IPS-20b (cell line): ENCODE results near the gene KCNH5.
"Not testable (repeated sequence)": the region's sequence is repeated elsewhere in the genome, so short reads cannot be mapped to it uniquely, and the experiment has no call there.

ENCODE experiments used
- H3K27ac ChIP-seq: one replicate; pipeline ENCODE4 v1.5.1; 2013; ENCODE audit warnings: low read length
- H3K27me3 ChIP-seq: 2 replicates; pipeline ENCODE4 v1.6.1; 2013; ENCODE audit warnings: mild to moderate bottlenecking, low read length, inconsistent platforms; ENCODE audit not compliant: insufficient read depth
- H3K36me3 ChIP-seq: 2 replicates; pipeline ENCODE4 v1.6.1; 2013; ENCODE audit warnings: low read depth, mild to moderate bottlenecking, inconsistent platforms, low read length, moderate library complexity; ENCODE audit not compliant: insufficient read depth
- H3K4me1 ChIP-seq: 2 replicates; pipeline ENCODE4 v1.6.1; 2013; ENCODE audit warnings: mild to moderate bottlenecking, control low read depth, inconsistent platforms, low read length, moderate library complexity; ENCODE audit not compliant: insufficient read depth
- H3K4me3 ChIP-seq: 2 replicates; pipeline ENCODE4 v1.5.1; 2013; ENCODE audit warnings: mild to moderate bottlenecking, low read length, inconsistent platforms
- H3K9ac ChIP-seq: 2 replicates; pipeline ENCODE4 v1.6.1; 2013; ENCODE audit warnings: low read depth, mild to moderate bottlenecking, inconsistent platforms, low read length, moderate library complexity
- H3K9me3 ChIP-seq: 2 replicates; pipeline ENCODE4 v1.6.1; 2013; ENCODE audit warnings: mild to moderate bottlenecking, low read depth, low read length, inconsistent platforms; ENCODE audit not compliant: insufficient read depth

Gene KCNH5

DNA sequence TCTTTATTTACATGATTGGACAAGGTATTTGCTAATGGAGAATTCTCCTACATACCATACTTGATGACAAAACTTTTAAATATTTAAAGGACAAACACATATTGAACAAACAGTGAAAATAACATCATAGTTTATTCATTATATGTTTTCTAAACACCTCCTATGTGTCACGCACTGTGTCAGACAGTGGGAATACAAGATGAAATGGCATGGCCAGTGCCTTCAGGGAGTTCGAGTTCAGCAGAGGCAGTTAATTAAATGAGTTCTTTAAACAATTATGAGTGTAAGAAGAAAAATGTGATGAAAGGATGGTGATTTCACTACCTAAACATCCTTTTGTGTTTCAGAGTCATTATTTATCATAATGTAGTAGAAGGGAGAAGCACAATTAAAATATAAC lies 159.8 kb downstream of the KCNH5 start:
- Histone ChIP-seq H3K9ac (no peak overlapping the region), H3K9me3 (no peaks in the 10 kb centered on the region), H3K27me3 (no peaks in the 10 kb centered on the region), H3K4me3 (no peak overlapping the region), H3K36me3 (no peaks in the 10 kb centered on the region), H3K4me1 (peaks cover 8% of the 10 kb centered on the region; the same call in 1 of the 2 replicates), H3K27ac (no peak overlapping the region)

DNA sequence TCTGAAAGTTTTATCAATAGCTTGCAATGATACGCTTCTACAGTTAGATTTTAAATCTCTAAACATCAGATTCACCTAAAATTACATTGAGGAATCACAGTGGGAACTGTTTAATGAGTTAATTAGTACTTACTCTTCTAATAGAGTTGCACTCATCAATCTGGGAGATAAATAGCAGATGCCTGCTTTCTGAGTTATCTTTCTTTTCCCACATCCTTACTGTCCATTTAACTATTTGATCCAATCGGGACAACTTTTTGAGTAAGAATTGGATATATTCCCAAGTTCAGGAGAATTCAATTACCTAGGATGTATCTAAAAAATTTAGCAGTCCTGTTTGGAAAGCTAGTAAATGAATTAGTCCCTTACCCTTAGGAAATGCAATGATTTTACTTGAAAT lies 162.3 kb downstream of the KCNH5 start:
- H3K36me3 ChIP-seq, result no peaks in the 10 kb centered on the region
- no peaks in the 10 kb centered on the region for H3K27me3 ChIP-seq

DNA sequence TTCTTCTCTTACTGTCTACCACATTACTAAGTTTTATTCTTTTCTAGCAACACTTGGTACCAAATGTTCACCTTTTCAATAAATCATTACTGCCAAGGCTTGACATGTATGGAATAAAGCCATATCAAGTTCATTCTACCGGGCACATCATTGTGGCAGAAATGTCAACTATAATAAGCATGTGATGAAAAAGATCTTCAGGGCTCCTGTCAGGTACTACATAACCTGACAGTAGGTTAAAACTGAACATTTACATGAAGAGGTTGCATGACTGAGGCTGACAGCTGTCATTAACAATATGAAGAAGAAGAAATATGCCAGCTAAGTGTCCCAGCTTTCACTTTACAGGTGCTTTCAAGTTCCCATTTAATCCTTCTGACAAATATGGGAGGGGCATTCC lies 178.9 kb downstream of the KCNH5 start:
- H3K27me3 ChIP-seq, result no peaks in the 10 kb centered on the region
- no peak overlapping the region for H3K4me3 ChIP-seq
- no peaks in the 10 kb centered on the region for H3K36me3 ChIP-seq
- H3K9ac ChIP-seq, result no peak overlapping the region
- H3K9me3 ChIP-seq, result no peaks in the 10 kb centered on the region
- H3K27ac ChIP-seq, result no peak overlapping the region
- peaks cover 8% of the 10 kb centered on the region; the same call in 1 of the 2 replicates for H3K4me1 ChIP-seq

More for the DNA sequence above, 162.3 kb downstream of the KCNH5 start:
- no peaks in the 10 kb centered on the region for H3K9me3 ChIP-seq
- no peak overlapping the region for H3K27ac ChIP-seq
- H3K4me1 ChIP-seq, result no peaks in the 10 kb centered on the region
- H3K4me3 ChIP-seq, result no peak overlapping the region
- no peak overlapping the region for H3K9ac ChIP-seq

DNA sequence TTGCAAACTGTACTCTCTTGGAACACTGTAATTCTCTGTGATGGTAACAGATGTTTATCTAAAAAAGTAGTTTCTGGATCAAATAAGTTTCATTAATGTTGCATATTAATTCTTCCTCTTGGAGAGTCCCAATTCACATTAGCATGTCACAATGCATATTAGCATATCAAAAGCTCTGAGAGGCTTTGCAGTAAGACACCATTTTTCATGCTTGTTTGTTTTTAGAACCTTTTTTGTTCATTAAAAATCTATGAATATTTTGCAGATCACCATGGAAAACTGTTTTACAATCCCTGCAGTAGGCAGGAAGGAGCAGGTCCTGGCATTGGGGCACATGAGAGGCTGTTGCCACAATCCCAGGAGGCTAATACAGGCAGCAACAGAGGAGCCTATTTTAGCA lies 180.7 kb downstream of the KCNH5 start:
- peaks cover 8% of the 10 kb centered on the region; the same call in 1 of the 2 replicates for H3K4me1 ChIP-seq
- no peaks in the 10 kb centered on the region for H3K9me3 ChIP-seq
- no peak overlapping the region for H3K27ac ChIP-seq
- no peak overlapping the region for H3K4me3 ChIP-seq
- H3K27me3 ChIP-seq, result no peaks in the 10 kb centered on the region
- no peaks in the 10 kb centered on the region for H3K36me3 ChIP-seq
- no peak overlapping the region for H3K9ac ChIP-seq

DNA sequence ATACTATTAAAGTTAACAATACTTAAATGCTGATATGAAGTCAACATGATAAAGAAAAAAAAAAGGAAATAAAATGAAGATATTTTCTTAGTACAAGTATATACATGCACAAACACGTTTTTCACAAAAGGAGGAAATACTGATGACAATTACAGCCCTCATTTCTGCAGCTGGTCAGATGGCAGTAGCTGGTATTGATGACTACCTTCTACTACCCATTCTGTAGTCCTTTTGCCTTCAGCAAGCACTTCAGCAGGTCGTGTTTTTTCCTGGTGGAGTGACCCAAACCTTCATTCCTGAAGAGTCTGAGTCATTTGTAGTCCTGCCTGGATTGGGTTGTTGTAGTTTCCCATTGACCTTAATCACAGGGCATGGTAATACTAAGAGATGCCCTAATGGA lies 187.2 kb downstream of the KCNH5 start:
- H3K27ac ChIP-seq, H3K9me3 ChIP-seq, H3K4me3 ChIP-seq, H3K36me3 ChIP-seq, H3K9ac ChIP-seq, H3K27me3 ChIP-seq, H3K4me1 ChIP-seq: not testable (repeated sequence)

DNA sequence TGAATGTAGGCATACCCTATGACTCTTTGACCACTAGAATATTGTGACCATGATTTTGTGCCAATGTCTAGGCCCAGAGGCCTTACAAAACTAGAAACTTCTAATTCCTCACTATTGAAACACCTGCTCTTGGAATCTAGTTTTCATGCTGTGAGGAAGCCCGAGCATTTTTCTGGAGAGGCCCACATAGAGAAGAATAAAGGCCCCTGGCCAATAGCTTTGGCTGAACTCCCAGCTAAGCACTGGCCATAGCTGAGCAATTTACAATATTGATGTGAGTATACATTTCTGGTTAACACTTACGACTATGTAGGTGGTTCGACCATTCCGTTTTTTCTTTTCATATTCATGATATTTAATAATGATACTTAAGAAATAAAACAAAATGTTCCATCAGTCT lies 190.3 kb downstream of the KCNH5 start:
- Histone ChIP-seq H3K4me3 (no peak overlapping the region), H3K4me1 (no peaks in the 10 kb centered on the region), H3K27ac (no peak overlapping the region), H3K27me3 (no peaks in the 10 kb centered on the region), H3K9ac (no peak overlapping the region), H3K36me3 (no peaks in the 10 kb centered on the region), H3K9me3 (no peaks in the 10 kb centered on the region)

DNA sequence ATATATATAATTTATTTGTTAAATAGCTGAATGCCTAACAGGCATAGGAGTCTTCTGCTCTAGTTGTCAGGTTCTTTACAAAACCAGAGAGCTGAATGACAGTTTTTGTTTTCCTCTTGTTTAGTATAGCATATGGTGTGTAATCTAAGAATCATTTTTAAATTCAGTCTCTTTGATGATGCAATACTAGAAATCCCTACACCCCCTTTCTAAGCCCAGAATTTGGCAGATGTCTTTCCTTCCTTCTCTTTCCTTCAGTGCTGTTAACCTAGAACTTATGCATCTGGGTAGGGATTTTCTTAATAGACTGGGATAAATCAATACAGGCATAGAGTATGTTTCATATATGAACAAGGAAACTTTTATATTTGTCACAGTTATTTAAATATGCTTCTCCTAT lies 198.1 kb downstream of the KCNH5 start:
- no peaks in the 10 kb centered on the region for H3K27me3 ChIP-seq
- no peak overlapping the region for H3K27ac ChIP-seq
- H3K4me1 ChIP-seq, result no peaks in the 10 kb centered on the region
- H3K36me3 ChIP-seq, result no peaks in the 10 kb centered on the region
- H3K9me3 ChIP-seq, result no peaks in the 10 kb centered on the region
- H3K9ac ChIP-seq, result no peak overlapping the region
- H3K4me3 ChIP-seq, result no peak overlapping the region

DNA sequence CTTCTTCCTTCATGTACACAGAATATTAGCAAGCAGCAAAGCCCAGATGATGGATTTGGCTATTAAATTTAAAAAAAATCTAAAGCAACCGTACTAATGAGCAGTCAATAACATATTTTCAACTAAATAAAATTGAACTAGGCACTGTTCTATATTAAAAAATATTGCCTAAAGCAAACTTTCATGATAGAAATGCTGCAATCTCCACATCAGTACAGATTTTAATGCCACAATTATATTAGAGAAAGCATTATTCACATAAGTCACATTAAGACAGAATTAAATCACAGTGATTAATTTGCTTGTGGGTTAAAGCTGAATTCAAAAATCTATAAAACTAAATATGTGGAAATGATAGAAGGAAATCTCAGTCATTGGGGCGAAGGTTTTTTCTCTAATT lies 200.7 kb downstream of the KCNH5 start:
- Histone ChIP-seq H3K4me3 (no peak overlapping the region), H3K4me1 (no peaks in the 10 kb centered on the region), H3K9ac (no peak overlapping the region), H3K27ac (no peak overlapping the region), H3K36me3 (no peaks in the 10 kb centered on the region), H3K27me3 (no peaks in the 10 kb centered on the region), H3K9me3 (no peaks in the 10 kb centered on the region)

DNA sequence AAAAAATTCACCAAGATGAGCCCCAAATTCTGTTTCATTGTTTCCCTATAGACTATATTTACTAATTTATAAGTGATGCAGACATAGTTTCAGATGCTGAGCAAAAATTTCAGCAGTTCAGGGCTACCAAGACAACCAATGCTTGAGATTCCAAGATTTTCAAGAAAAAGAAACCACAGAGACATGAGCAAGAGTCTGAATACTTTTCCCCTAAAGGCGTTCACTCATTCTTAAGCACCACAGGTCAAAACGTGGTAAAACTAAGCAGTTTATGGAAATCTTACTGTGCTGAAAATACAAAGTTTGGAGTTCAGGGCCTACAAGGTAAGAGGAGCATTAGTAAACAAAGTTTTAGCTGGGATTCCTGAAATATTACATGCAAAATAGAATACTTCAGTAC lies 221.2 kb downstream of the KCNH5 start:
- Histone ChIP-seq H3K4me3 (no peak overlapping the region), H3K9me3 (peaks cover 13% of the 10 kb centered on the region), H3K9ac (no peak overlapping the region), H3K36me3 (no peaks in the 10 kb centered on the region), H3K27ac (no peak overlapping the region), H3K4me1 (no peaks in the 10 kb centered on the region), H3K27me3 (no peaks in the 10 kb centered on the region)

DNA sequence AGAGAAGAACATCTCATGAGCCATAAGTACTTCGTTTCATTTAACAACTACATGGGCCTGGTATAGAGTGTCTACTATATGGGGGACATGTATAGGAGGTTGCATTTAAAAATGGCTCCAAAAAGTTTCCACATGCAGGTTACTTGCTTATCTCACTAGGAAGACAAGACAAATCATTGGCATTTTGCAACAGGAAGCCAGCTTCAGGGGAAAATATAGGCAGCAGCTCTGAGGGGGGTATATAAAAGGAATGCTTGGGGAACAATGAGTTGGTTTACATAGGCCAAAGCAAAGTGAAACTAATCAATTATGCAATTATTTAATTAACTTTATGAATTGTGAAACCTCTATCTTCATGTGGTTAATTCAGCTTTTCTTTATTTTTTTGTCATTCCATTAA lies 225.3 kb downstream of the KCNH5 start:
- no peaks in the 10 kb centered on the region for H3K4me1 ChIP-seq
- H3K27ac ChIP-seq, result no peak overlapping the region
- no peaks in the 10 kb centered on the region for H3K9me3 ChIP-seq

DNA sequence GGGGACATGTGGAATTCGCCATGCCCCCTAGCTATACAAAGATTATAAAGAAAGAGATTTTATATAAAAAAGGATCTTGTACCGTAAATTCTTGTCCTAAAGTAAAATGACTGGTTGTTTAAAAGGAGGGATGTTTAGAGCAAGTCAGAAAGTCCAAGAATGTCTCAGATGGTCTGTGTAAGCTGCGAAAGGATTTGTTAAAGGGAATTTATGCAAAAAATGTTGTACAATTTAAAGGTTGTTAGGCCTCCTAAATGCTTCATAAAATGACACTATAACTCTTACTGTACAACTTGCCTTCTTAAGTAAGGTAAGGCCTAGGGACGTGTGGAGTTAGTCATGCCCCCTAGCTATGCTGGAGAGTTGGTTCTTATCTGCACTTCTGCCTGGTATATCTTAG lies 237.6 kb downstream of the KCNH5 start:
- H3K27me3 ChIP-seq, result no peaks in the 10 kb centered on the region
- peaks cover 4% of the 10 kb centered on the region; the same call in 1 of the 2 replicates for H3K36me3 ChIP-seq
- H3K9ac ChIP-seq, result no peak overlapping the region

More for the DNA sequence above, 225.3 kb downstream of the KCNH5 start:
- Histone ChIP-seq H3K9ac (no peak overlapping the region), H3K27me3 (no peaks in the 10 kb centered on the region), H3K4me3 (no peak overlapping the region), H3K36me3 (no peaks in the 10 kb centered on the region)

DNA sequence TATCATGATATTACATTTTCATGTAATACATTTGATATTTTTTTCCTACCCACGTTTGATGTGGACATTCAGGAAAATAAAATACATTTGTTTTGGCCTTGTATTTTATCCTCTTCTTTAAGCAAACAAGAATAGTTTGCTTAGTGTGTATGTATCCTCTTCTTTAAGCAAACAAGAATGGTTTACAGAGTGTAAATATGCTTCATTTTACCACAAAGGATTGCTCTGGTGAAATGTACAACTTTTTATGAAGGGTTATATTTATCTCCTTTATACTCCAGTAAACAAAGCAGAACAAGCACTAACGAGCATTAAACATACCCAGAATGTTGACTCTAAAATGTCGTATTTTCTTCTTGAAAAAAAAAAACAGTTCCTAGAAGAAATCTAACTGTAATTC lies 244.7 kb downstream of the KCNH5 start:
- H3K27ac ChIP-seq, result no peak overlapping the region
- H3K27me3 ChIP-seq, result no peaks in the 10 kb centered on the region
- H3K36me3 ChIP-seq, result no peaks in the 10 kb centered on the region
- H3K4me3 ChIP-seq, result no peak overlapping the region
- H3K9me3 ChIP-seq, result no peaks in the 10 kb centered on the region
- H3K9ac ChIP-seq, result no peak overlapping the region
- no peaks in the 10 kb centered on the region; the same call in 1 of the 2 replicates for H3K4me1 ChIP-seq

More for the DNA sequence above, 237.6 kb downstream of the KCNH5 start:
- no peaks in the 10 kb centered on the region for H3K4me1 ChIP-seq
- H3K4me3 ChIP-seq, result no peak overlapping the region
- H3K9me3 ChIP-seq, result peaks cover 32% of the 10 kb centered on the region
- no peak overlapping the region for H3K27ac ChIP-seq

DNA sequence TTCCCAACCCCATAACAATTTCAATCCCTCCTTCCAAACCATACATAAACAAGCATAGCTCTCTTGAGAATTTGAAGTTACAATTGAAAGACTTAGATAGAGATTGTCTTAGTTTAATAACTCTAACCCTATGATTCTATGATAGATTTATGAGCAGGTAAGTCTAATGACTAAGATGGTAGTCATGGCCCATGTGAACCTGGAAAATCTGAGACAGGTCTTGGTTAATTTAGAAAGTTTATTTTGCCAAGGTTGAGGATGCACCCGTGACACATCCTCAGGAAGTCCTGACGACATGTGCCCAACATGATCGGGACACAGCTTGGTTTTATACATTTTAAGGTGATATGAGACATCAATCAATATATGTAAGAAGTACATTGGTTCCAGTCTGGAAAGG lies 248.8 kb downstream of the KCNH5 start:
- H3K4me1 ChIP-seq, result no peaks in the 10 kb centered on the region; the same call in 1 of the 2 replicates
- no peaks in the 10 kb centered on the region for H3K36me3 ChIP-seq
- H3K27ac ChIP-seq, result no peak overlapping the region
- H3K4me3 ChIP-seq, result no peak overlapping the region
- no peak overlapping the region for H3K9ac ChIP-seq
- H3K27me3 ChIP-seq, result no peaks in the 10 kb centered on the region
- H3K9me3 ChIP-seq, result no peaks in the 10 kb centered on the region; the same call in 1 of the 2 replicates
